NCI-H82 (cell line): ENCODE data around the gene CRYBA1.

Experiments
- DNase-seq: peaks from one replicate; lab custom pipeline; 2025; lab: John Stamatoyannopoulos, UW

Gene CRYBA1

GRCh38 chr17:29283496-29283895, 36.8 kb downstream of the CRYBA1 start:
- DNase-seq = no peak

- DNase-seq = no peak
Measured at GRCh38 chr17:29283961-29284360, 37.3 kb downstream of the CRYBA1 start.

GRCh38 chr17:29289852-29290251, 43.2 kb downstream of the CRYBA1 start:
- no peak for DNase-seq

GRCh38 chr17:29291163-29291752, 44.6 kb downstream of the CRYBA1 start:
- DNase-seq = peak; percentile 85

- DNase-seq = peak; percentile 70
Measured at GRCh38 chr17:29292071-29292991, 45.7 kb downstream of the CRYBA1 start.

GRCh38 chr17:29292992-29293889, 46.6 kb downstream of the CRYBA1 start:
- peak; percentile 79 for DNase-seq

GRCh38 chr17:29293890-29294579, 47.4 kb downstream of the CRYBA1 start, which contains the start of gene NUFIP2:
Gene NUFIP2 (minus strand): TSS chr17:29294148. CDS start chr17:29294059, 89 bp downstream.
- DNase-seq = peak; percentile 100

GRCh38 chr17:29294580-29294900, 47.9 kb downstream of the CRYBA1 start:
- no peak for DNase-seq

GRCh38 chr17:29295420-29295819, 48.8 kb downstream of the CRYBA1 start:
- DNase-seq = no peak

GRCh38 chr17:29299031-29299430, 52.4 kb downstream of the CRYBA1 start:
- no peak for DNase-seq

GRCh38 chr17:29303386-29303785, 56.7 kb downstream of the CRYBA1 start:
- DNase-seq = no peak
